Vagina (tissue), 2 donors: ENCODE data around the gene HLA-C.

Source experiments
- CTCF ChIP-seq, 3 experiments: fragments of 450-650 bp in 2 of 3; fragments of 200-600 bp in 1 of 3; sonication (generic) in 1 of 3; IDR thresholded peaks; one replicate each; pipeline ENCODE4 v1.5.1; 2017 to 2019; ENCODE audit warnings: antibody characterized with exemption in 3 of 3, mild to moderate bottlenecking in 2 of 3, moderate library complexity in 2 of 3
- POLR2A ChIP-seq, 2 donors: fragments of 450-650 bp; IDR thresholded peaks; one replicate each; pipeline ENCODE4 v1.6.1; 2017; ENCODE audit warnings: antibody characterized with exemption in 2 of 2, mild to moderate bottlenecking in 2 of 2, moderate library complexity in 2 of 2

- TF ChIP-seq CTCF (IDR thresholded peaks at IDR 0.05) (no peak), POLR2A (IDR thresholded peaks at IDR 0.05) (no peak)
These were observed 28.9 kb upstream of the HLA-C start for GRCh38 chr6:31300797-31301196.
